ENCODE measurements around the gene ZNF70.

ZNF70 gene

GRCh38 chr22:23772315-23772648 is 21.4 kb upstream of the ZNF70 start:
- Histone ChIP-seq H3K27ac (ENCODE audit: low read depth, low read length) (no peak overlapping the region), H3K36me3 (ENCODE audit: control insufficient read depth, low read length) (peaks cover under 1% of the 10 kb centered on the region)
- TF ChIP-seq EZH2phosphoT487 (IDR thresholded peaks at IDR 0.05; ENCODE audit: borderline replicate concordance, low read length) (no peak), CTCF (IDR thresholded peaks at IDR 0.05; ENCODE audit: low read depth, low read length, poor library complexity, severe bottlenecking) (no peak)

GRCh38 chr22:23769321-23769965 is 18.5 kb upstream of the ZNF70 start:
- H3K4me1 ChIP-seq (ENCODE audit: control insufficient read depth, low read length): peaks cover 74% of the 10 kb centered on the region
- no peak for TF ChIP-seq CTCF (IDR thresholded peaks at IDR 0.05; ENCODE audit: low read depth, low read length, poor library complexity, severe bottlenecking)
- no peak for TF ChIP-seq EZH2phosphoT487 (IDR thresholded peaks at IDR 0.05; ENCODE audit: borderline replicate concordance, low read length)
- peaks cover 4% of the 10 kb centered on the region; the same call in 1 of the 2 replicates for H3K27me3 ChIP-seq (ENCODE audit: control insufficient read depth, low read length)
- H3K36me3 ChIP-seq (ENCODE audit: control insufficient read depth, low read length): peaks cover 27% of the 10 kb centered on the region
- no peaks in the 10 kb centered on the region for H3K9me3 ChIP-seq (ENCODE audit: control insufficient read depth, insufficient read depth, low read length)
- peaks cover 39% of the 10 kb centered on the region for H3K79me2 ChIP-seq (ENCODE audit: control insufficient read depth, low read length)
- no peaks in the 10 kb centered on the region for H4K20me1 ChIP-seq (ENCODE audit: control insufficient read depth, insufficient read depth, low read depth, low read length)
- H3F3A ChIP-seq (ENCODE audit: control insufficient read depth, insufficient read depth): no peaks in the 10 kb centered on the region
- H3K4me2 ChIP-seq (ENCODE audit: low read length): peak overlapping the region; percentile 92
- H3K9me2 ChIP-seq (replicated peaks; ENCODE audit: control insufficient read depth, low read length): no peaks in the 10 kb centered on the region
- 0 out of 2 replicates have a peak overlapping the region, but pooled peaks have one; percentile 4 for H3K27ac ChIP-seq (ENCODE audit: low read depth, low read length)
- peak overlapping the region; percentile 15; the same call in 1 of the 2 replicates for H3K4me3 ChIP-seq (ENCODE audit: low read length)

More at GRCh38 chr22:23772315-23772648, 21.4 kb upstream of the ZNF70 start:
- Histone ChIP-seq H3K4me2 (ENCODE audit: low read length) (peak overlapping the region; percentile 94), H3K79me2 (ENCODE audit: control insufficient read depth, low read length) (peaks cover 10% of the 10 kb centered on the region), H3K9me2 (replicated peaks; ENCODE audit: control insufficient read depth, low read length) (no peaks in the 10 kb centered on the region), H3K9me3 (ENCODE audit: control insufficient read depth, insufficient read depth, low read length) (no peaks in the 10 kb centered on the region), H3K4me3 (ENCODE audit: low read length) (peak overlapping the region; percentile 72), H3K27me3 (ENCODE audit: control insufficient read depth, low read length) (peaks cover 4% of the 10 kb centered on the region; the same call in 1 of the 2 replicates), H4K20me1 (ENCODE audit: control insufficient read depth, insufficient read depth, low read depth, low read length) (no peaks in the 10 kb centered on the region), H3K4me1 (ENCODE audit: control insufficient read depth, low read length) (peaks cover 53% of the 10 kb centered on the region), H3F3A (ENCODE audit: control insufficient read depth, insufficient read depth) (no peaks in the 10 kb centered on the region)

- no peaks in the 10 kb centered on the region for H3K9me2 ChIP-seq (replicated peaks; ENCODE audit: control insufficient read depth, low read length)
- peaks cover 46% of the 10 kb centered on the region for H3K79me2 ChIP-seq (ENCODE audit: control insufficient read depth, low read length)
- H4K20me1 ChIP-seq (ENCODE audit: control insufficient read depth, insufficient read depth, low read depth, low read length): peaks cover 6% of the 10 kb centered on the region; the same call in 1 of the 2 replicates
- no peaks in the 10 kb centered on the region for H3K9me3 ChIP-seq (ENCODE audit: control insufficient read depth, insufficient read depth, low read length)
- H3F3A ChIP-seq (ENCODE audit: control insufficient read depth, insufficient read depth): no peaks in the 10 kb centered on the region
- H3K36me3 ChIP-seq (ENCODE audit: control insufficient read depth, low read length): peaks cover 40% of the 10 kb centered on the region
- TF ChIP-seq CTCF (IDR thresholded peaks at IDR 0.05; ENCODE audit: low read depth, low read length, poor library complexity, severe bottlenecking) (peak; percentile 89), EZH2phosphoT487 (IDR thresholded peaks at IDR 0.05; ENCODE audit: borderline replicate concordance, low read length) (no peak)
- peak within 1 kb of the TSS; percentile 68 for H3K27ac ChIP-seq (ENCODE audit: low read depth, low read length)
- H3K4me2 ChIP-seq (ENCODE audit: low read length): peak within 1 kb of the TSS; percentile 92
- peaks cover 82% of the 10 kb centered on the region for H3K4me1 ChIP-seq (ENCODE audit: control insufficient read depth, low read length)
- peaks cover under 1% of the 10 kb centered on the region; the same call in 1 of the 2 replicates for H3K27me3 ChIP-seq (ENCODE audit: control insufficient read depth, low read length)
- peak within 1 kb of the TSS; percentile 97 for H3K4me3 ChIP-seq (ENCODE audit: low read length)
Measured at GRCh38 chr22:23767673-23768548, 17.0 kb upstream of the ZNF70 start, which contains the start of gene CHCHD10. Gene CHCHD10, minus strand, starts transcription at chr22:23767972. Its CDS starts 98 bp downstream, at chr22:23767874.
